GM18873 (cell line): ENCODE data around the gene RASSF1.
"Not testable (repeated sequence)": the region's sequence is repeated elsewhere in the genome, so short reads cannot be mapped to it uniquely, and the experiment has no call there.

Source experiments
- ATAC-seq: cut with Tn5 transposase; IDR thresholded peaks from one replicate; pipeline ENCODE4 v1.9.1; 2021; ENCODE audit warnings: mild to moderate bottlenecking, moderate library complexity, moderate number of reproducible peaks; ENCODE audit not compliant: unreplicated experiment, low FRiP score

The RASSF1 gene

DNA sequence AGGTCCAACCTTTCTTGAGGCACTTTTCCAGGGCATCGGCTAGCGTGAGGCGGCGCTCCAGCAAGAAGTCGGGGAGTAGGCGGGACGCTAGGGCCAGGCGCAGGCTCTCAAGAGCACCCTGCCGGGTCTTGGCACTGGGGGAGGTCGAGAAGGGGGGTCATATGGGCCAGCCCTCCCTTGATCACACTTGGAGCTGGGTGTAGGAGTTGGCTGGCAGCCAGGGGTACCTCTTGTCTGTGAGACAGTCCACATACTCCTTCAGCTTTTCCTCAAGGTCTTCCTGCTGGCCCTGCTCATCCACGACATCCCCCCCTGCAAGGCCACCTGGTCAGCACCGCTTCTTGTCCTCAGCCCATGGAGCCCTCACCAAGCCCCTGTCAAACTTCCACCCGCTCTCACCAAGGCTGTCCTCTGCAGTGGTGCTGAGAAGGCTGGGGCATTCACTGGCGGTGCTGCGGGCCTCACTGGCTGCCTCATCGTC is 50.4 kb downstream of the RASSF1 start:
- ATAC-seq = no peak

DNA sequence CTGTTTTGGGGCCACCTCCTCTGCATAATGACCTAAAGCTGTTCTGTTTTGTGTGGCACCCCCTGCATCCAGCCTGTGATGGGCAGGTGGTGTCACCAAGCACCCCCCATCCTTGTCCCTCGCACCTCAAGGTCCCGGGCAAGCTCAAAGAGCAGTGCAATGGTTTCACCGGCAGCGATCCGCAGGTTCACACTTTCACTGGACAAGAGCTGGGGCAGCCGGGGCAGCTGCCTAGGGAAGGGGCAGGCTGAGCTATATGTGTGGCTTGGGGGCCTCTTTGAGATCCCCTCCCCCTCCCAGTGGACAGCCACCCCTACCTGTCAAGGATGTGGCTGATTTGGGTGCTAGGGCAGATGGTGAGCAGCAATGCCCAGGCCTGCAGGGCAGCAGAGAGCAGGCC is 51.5 kb downstream of the RASSF1 start:
- no peak for ATAC-seq

DNA sequence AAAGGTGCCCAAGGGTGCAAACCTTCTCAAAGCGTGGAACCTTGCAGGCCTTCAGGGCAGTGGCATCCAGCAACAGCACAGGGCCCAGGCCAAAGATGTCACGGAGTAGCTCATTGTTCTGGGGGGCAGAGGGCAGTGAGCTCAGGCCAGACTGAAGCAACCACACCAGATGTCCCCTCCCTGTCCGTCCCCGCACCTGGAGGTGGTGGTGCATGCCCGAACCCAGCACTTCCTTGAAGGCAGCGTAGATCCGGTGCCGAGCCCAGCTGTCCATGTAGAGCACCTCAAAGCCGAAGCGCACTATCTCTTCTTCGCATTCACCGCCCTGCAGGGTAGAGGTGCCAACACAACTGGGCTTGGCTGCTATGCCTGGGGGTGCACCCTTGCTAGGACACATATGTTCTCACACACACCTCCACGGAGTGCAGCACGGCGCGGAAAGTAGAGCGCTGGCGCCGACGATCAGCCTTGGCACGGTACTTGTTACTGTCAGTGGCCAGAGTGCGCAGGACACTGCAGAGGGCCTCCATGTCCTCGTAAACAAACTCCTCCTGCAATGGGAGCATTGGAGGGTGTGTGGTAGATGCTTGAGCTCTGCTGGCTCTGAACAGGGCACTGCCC is 52.1 kb downstream of the RASSF1 start:
- ATAC-seq = no peak

DNA sequence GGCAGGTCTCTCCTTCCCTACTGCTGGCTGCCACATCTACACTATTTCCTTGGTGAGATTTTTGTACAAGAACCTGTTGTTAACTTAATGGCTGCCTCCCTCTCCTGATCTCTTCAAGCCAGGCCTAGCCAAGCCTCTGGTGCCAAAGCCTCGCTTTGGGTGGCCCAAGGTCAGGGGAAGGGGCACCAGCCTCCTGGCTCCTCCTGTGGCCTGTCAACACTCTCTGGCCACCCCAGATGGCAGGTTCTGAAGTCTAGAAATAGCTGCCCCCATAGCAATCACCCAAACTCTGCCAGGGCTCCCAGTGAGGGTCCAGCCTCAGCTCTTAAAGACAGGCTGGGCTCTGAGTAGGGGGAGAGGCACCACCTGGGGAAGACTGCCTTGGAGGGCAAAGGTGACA is 53.4 kb downstream of the RASSF1 start:
- ATAC-seq = no peak

DNA sequence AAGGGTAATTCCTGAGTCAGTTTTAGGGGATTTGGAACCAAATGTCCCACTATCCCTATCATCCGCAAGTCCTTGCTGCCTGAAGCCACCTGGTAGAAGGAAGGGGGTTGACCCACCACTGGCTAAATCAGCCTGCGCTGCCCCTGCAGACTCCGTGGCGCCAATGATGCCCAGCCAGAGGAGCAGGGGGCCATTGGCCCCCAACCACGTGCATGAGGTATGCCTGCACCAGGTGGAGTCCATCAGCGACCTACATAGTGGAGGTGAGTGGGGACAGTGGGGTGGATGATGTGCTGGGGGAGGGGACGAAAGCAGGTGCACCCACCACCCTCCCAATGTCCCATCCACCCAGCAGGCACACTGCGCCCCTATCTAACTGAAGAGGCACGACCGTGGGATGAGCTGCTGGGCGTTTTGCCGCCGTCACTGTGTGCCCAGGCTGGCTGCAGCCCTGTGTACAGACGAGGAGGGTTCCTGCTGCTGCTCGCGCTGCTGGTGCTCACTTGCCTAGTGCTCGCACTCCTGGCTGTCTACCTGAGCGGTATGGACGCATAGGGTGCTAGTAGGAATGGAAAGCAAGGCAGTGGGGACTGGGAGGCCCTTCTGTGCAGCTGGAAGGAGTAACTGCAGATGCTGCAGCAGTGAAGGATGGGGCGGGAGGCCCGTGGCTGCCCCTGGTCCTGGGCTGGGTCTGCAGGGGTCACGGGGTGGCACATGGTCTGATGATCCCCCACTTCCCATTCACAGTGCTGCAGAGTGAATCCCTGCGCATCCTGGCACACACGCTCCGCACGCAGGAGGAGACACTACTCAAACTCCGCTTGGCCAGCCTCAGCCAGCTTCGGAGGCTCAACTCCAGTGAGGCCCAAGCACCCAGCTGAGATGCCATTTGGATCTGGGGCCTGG is 54.1 kb downstream of the RASSF1 start:
- ATAC-seq = no peak

DNA sequence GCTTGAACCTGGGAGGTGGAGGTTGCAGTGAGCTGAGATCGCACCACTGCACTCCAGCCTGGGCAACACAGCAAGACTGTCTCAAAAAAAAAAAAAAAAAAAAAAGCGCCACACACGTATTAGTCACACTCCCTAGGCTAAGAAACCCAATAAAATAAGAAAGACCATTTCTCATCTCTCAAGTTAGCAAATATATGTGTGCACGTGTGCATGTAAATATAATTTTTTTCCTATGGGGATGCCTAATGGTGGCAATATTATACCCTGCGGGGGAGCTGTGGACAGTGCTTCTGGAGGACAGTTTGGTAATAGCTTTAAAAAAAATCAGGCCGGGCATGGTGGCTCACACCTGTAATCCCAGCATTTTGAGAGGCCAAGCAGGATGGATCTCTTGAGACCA is 56.5 kb downstream of the RASSF1 start:
- not testable (repeated sequence) for ATAC-seq
